Skeletal muscle satellite cell (primary cell): ENCODE measurements around the gene TRIM48. TPM values are rescaled to one million over a fixed set of nuclear protein-coding genes. Genes with fewer than 3 reads are reported as not detected.
"Not testable (repeated sequence)": the region's sequence is repeated elsewhere in the genome, so short reads cannot be mapped to it uniquely, and the experiment has no call there.

ENCODE experiments used
- H3K27me3 ChIP-seq: 2 replicates; pipeline ENCODE4 v1.7.0; 2013; ENCODE audit warnings: low read length; ENCODE audit not compliant: control insufficient read depth, insufficient read depth
- H3K36me3 ChIP-seq: 2 replicates; pipeline ENCODE4 v1.7.0; 2013; ENCODE audit warnings: mild to moderate bottlenecking, control low read depth, low read length; ENCODE audit not compliant: insufficient read depth
- H3K4me1 ChIP-seq: 2 replicates; pipeline ENCODE4 v1.7.0; 2013; ENCODE audit warnings: low read length; ENCODE audit not compliant: control insufficient read depth, insufficient read depth
- H3K4me2 ChIP-seq: 2 replicates; pipeline ENCODE4 v1.7.0; 2013; ENCODE audit warnings: mild to moderate bottlenecking, low read length
- H3K4me3 ChIP-seq: 2 replicates; pipeline ENCODE4 v1.7.0; 2013; ENCODE audit warnings: low read length
- H3K9ac ChIP-seq: 2 replicates; pipeline ENCODE4 v1.7.0; 2013; ENCODE audit warnings: mild to moderate bottlenecking, low read depth, low read length, moderate library complexity
- H3K9me3 ChIP-seq: replicated peaks from 2 replicates; pipeline ENCODE4 v1.7.0; 2013; ENCODE audit warnings: mild to moderate bottlenecking, control low read depth, low read length
- small RNA-seq: library from RNA; depleted of rRNA; stranded (forward); fragments of <200 nt; gene quantifications from one replicate; pipeline ENCODE3, GENCODE V24; 2012
- total RNA-seq: library from RNA; depleted of rRNA; stranded (reverse); fragments of >200 nt; gene quantifications from 2 replicates; pipeline ENCODE4 v1.2.3, GENCODE V29; 2012; rRNA removed

The TRIM48 gene
- not detected in 2 replicates for total RNA-seq

- H3K4me2 ChIP-seq, H3K27me3 ChIP-seq, H3K4me3 ChIP-seq, H3K36me3 ChIP-seq, H3K9me3 ChIP-seq, H3K4me1 ChIP-seq, H3K9ac ChIP-seq: not testable (repeated sequence)
Observed at GRCh38 chr11:55261855-55262254, at the start of gene TRIM48. TRIM48 (plus strand) TSS chr11:55262155; CDS start chr11:55262268, 113 bp downstream.

DNA sequence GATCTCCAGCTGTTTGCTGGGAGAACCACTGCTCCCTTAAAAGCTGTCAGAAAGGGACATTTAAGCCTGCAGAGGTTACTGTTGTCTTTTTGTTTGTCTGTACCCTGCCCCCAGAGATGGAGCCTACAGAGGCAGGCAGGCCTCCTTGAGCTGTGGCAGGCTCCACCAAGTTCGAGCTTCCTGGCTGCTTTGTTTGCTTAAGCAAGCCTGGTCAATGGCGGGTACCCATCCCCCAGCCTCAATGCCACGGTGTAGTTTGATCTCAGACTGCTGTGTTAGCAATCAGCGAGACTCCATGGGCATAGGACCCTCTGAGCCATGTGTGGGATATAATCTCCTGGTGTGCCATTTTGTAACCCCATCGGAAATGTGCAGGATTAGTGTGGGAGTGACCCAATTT is 23.6 kb upstream of the TRIM48 start:
- H3K9me3 ChIP-seq, H3K4me3 ChIP-seq, H3K27me3 ChIP-seq, H3K4me2 ChIP-seq, H3K36me3 ChIP-seq, H3K9ac ChIP-seq, H3K4me1 ChIP-seq: not testable (repeated sequence)

- Histone ChIP-seq H3K27me3 (no peaks in the 10 kb centered on the region), H3K9ac (no peak overlapping the region), H3K9me3 (no peaks in the 10 kb centered on the region), H3K4me3 (no peak overlapping the region), H3K4me1 (no peaks in the 10 kb centered on the region), H3K4me2 (no peak overlapping the region), H3K36me3 (no peaks in the 10 kb centered on the region)
Observed at GRCh38 chr11:55263081-55263480, 1.1 kb downstream of the TRIM48 start.

Small RNA genes lying within 50 kb of the gene (small RNA-seq; reads per million reads assigned to genes)
- not detected for gene AP005597.4
